GM12873 (cell line): ENCODE results near the gene KCNQ2.

Experiments
- CTCF ChIP-seq: IDR thresholded peaks from 2 replicates; pipeline ENCODE4 v1.5.1; 2012; ENCODE audit warnings: low read depth, mild to moderate bottlenecking, moderate library complexity, low read length, control low read depth; ENCODE audit not compliant: insufficient read depth; ENCODE audit errors: missing control alignments

KCNQ2 gene

GRCh38 chr20:63449796-63450730 lies 22.4 kb downstream of the KCNQ2 start:
- no peak for TF ChIP-seq CTCF

- no peak for TF ChIP-seq CTCF
Measured at GRCh38 chr20:63449025-63449424, 23.4 kb downstream of the KCNQ2 start.

GRCh38 chr20:63448031-63448430 lies 24.4 kb downstream of the KCNQ2 start:
- no peak for TF ChIP-seq CTCF

GRCh38 chr20:63447320-63447719 lies 25.1 kb downstream of the KCNQ2 start:
- no peak for TF ChIP-seq CTCF

- TF ChIP-seq CTCF: no peak
Measured at GRCh38 chr20:63446216-63447024, 26.0 kb downstream of the KCNQ2 start.

GRCh38 chr20:63445075-63445734 lies 27.2 kb downstream of the KCNQ2 start:
- no peak for TF ChIP-seq CTCF

- no peak for TF ChIP-seq CTCF
Measured at GRCh38 chr20:63444548-63444947, 27.9 kb downstream of the KCNQ2 start.
